NOMO-1 treated with DMSO at 0.1 percent for 48 hours (cell line): ENCODE data around the gene AFAP1.

Experiments
- DNase-seq: peaks from one replicate; lab custom pipeline; 2025; ENCODE audit not compliant: unreplicated experiment; lab: John Stamatoyannopoulos, UW

AFAP1 gene

GRCh38 chr4:7826176-7826908 lies 113.3 kb downstream of the AFAP1 start:
- DNase-seq = no peak

DNA sequence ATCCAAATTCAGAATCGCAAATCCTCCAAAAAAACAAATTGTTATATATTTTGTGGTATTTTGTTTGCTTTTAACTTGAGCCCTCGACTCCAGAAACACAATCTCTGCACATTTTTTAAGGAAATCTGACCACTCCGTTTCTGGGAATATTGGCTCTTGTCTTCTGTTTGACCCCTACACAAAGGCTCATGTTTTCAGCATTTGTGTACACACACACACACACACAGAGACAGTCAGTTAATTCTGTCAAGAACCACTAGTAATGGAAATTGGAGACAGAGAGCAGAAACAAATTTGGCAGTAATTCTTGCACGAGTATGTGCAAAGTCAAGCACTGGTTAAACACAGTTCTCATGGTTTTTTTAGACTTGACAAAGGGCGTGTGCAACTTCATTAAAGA lies 115.4 kb downstream of the AFAP1 start:
- DNase-seq = no peak

DNA sequence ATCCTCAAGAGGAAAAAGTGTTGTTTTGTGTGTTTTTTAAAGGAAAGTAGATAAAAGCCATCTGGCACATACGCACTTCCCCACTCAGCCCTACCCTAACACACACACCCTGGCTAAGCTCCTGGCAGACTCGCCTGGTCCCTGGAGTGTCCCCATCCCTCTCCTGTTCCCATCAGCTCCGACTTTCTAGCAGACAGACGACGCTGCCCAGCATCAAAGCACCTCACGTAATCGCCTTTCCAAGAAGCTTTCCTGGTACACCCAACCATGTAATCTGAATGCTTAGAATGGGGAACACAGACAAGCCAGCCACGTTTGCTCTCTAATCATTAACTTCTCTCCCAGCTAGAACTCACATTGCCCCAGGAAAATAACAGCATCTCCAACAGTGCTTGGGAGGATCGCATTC lies 116.2 kb downstream of the AFAP1 start:
- DNase-seq = no peak

DNA sequence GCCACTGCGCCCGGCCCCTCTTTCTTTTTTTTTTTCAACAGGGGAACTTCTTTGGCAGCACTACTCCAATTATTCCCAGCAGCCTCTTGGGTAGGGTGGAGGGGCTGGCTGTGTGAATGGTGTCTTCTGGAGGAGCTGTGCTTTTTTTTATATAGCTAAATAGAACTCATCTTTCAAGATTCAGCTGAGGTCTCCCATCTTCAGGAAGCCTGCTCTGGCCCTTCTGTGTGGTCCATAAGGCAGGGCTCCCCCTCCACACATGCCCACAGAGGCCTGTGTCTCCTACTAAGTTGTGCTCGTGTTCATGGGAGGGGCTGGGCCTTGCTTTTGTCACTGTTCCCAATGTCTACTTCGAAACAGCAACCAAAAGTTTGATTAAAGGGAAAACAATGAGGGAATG lies 116.8 kb downstream of the AFAP1 start:
- DNase-seq = no peak

GRCh38 chr4:7822137-7822505 lies 117.5 kb downstream of the AFAP1 start:
- no peak for DNase-seq

DNA sequence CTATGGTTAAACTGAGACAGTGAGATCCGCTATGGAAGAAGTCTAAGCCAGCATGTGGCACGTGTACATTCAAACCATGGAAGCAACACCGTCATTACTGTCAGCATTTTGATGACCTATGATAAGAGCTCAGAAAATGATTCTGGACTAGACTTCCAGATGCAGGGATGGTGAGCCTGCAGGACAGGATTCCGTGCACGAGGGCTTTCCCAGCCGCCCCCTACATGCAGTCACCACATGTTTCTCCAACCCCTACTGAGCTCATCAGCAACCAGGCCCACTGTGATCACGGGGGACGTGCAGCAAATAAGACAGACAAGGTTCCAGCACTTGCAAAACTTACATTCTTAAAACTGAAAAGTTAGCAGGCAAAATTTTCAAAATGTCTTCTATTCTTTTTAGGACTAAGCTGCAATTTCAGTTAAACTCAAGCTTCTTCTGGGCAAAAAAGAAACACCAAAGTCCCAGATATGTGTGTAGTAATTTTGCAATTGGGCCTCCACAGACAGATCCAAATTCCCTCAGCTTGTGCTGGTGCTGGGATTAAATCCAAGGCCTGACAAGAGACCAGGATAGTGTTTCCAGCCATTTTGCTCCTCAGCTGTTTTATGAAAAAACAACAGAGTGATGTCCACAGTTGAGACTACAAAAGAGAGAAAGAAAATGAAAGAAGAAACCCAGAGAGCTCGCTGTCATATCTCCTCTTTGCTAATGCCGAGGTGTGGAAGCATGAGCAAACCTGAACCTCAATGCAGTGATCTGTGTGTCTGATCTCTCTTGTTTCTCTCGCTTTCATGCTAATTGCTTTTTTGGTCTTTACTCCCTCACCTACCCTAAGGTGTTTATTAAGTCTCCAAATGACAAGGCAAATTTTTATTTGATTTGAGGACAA lies 118.2 kb downstream of the AFAP1 start:
- no peak for DNase-seq

- DNase-seq = no peak
Measured at GRCh38 chr4:7820031-7820818, 119.4 kb downstream of the AFAP1 start.

- DNase-seq = no peak
Measured at GRCh38 chr4:7819446-7819845, 120.2 kb downstream of the AFAP1 start.

DNA sequence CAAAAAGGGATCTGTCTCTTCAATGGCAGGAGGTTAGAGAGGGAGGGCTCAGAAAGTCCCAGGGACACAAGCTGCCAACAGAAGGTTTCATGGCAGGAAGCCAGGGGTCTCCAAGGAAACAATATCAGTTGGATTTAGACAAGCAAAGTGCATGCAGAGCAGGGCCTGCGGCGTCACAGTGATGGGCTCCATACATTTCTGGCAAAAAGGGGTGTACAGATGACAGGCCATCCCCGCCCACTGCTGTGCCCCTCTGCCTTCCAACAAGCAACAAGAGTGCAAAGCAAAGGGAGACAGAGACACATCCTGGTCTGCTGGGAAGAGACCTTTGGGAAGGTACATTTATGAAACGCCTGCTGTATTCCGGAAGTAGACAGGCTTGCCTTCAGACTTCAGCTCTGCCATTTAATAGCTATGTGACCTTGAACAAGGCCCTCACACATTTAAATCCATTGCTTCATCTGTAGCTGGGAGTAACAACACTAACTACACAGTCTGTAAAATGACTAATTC lies 121.2 kb downstream of the AFAP1 start:
- DNase-seq = no peak

GRCh38 chr4:7817877-7818398 lies 121.7 kb downstream of the AFAP1 start:
- no peak for DNase-seq

GRCh38 chr4:7816771-7817170 lies 122.9 kb downstream of the AFAP1 start:
- no peak for DNase-seq

DNA sequence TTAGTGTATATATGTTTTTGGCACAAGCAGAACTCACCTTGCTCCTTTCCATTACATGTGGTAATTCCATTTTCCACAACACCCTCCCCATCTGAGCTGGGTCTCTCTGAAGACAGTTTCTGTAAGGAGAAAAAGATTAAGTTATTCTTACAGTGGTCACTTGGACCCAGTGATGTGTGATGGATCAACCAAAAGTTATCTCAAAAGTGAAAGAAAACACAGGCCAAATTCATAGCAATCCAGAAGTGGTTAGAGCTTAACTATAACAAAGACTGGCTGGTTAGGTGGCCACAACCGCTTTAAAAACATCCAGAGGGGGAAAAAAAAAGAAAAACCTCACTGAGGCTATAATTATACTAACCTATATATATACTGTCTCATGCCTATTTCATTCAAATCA lies 123.7 kb downstream of the AFAP1 start:
- DNase-seq = no peak

DNA sequence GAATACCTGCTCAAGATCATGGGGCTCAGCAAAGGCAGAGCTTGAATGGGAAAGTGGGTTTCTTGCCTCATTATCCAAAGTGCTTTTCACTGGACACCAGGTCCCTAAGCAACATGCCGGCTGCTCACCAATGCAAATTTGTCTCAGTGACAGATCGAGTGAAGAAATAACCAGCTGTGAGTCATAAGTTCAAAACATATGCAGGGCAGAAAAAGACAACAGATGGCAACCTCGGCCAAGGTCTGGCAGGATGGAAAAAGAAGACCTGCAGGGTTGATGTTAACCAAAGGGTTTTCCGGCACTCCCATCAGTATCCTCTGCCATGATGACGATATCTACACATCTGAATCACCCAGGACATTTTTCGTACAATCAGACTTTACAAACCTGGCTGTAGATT lies 124.1 kb downstream of the AFAP1 start:
- DNase-seq = no peak

- DNase-seq = no peak
Measured at GRCh38 chr4:7814451-7814850, 125.2 kb downstream of the AFAP1 start.

DNA sequence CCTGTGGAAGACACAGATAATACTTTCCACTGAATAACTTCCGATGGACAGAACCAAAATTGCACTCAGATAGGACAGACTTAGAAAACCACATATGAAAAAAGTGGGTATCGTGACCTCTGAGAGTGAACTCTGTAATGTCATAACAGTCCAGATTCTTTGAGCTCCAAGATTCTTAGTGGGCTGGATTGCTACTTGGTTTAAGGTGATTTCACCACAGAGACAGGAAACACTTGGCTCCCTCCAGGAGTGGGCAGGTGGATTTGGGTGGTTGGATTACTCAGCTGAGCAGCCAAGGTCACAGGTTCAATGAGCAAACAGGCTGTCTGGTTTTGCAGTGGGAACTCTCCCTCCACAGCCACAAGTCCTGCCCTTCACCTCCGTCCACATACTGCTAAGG lies 126.0 kb downstream of the AFAP1 start:
- DNase-seq = no peak

DNA sequence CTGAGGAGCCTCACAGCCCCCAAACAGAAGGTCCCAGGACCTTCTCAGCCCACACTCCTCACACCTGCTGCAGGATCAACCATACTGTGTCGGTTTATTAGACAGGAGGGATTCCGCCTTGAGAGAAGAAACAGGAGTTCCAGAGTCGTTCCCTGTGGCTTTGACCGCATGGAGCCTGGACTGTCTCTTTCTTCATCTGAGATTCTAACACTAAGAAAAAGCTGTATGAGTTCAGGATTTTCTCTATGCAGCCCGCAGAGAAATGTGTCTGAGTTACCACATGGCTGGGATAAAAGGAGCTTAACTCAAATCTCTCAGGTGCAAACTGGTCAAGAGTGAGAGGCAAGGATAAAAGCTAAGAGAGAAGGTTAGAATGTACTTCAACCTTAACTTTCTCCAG lies 126.7 kb downstream of the AFAP1 start:
- DNase-seq = no peak

DNA sequence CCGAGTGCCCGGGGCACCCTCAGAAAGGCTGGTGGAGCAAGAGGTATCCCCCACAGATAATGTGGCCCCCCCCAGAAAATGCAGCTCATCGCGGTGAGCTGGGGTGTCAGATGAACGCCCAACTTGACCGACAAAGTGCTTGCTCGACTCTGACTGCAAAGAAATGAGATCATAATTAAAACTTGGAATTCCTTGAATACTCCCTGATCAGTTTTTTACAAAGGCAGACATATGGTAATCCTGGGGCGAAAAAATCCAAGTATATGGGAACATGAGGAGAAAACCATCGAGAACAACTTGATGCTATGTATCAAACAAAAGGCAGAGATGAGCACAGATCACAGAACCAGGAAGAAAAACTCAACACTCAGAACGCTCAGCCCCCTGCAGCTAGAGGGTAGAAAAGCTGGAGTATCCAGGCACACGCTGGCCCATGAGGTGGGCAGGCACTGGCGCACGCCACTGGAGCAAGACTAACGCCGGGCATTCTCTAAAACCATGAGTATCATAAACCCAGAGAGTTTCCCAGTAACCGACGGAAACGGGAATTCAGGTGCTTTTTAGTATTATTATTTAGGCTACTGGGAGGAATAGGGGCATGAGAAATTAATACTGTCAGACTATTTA lies 127.3 kb downstream of the AFAP1 start:
- DNase-seq = no peak

GRCh38 chr4:7811536-7812191 lies 128.0 kb downstream of the AFAP1 start:
- no peak for DNase-seq

DNA sequence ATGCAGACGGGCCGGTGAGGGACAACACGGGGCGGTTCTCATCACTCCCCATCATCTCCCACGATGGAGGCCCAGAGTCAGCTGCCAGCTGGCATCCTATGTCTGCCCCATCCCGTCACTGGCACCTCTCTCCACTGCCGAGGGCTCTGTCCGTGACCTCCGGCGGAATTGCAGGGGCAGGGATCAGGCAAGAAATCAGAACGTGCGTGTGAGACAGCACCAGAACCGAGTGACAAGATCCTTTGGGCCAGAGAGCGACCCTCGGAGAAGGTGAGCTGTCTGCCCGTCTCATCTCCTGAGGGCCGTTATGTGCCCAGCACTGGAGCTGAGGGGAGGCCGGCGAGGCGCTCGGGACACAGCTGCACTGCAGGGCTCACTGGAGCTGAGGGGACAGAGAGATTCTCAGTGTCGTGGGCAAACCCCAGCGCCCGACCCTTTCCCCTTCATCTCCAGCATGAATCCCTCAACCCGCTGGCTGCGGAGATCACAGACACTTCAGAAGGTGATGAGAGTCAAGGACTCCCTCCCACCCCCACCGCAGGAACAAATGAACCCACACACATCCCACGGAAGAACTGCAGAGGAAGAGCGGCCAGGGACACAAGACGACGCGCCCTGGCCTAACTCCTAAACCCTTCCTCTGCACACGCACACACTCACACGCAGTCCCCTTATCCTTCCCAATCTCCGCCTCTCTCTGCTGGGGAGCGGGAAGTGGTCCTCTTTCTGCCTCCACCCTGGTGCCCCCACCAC lies 128.7 kb downstream of the AFAP1 start:
- no peak for DNase-seq

DNA sequence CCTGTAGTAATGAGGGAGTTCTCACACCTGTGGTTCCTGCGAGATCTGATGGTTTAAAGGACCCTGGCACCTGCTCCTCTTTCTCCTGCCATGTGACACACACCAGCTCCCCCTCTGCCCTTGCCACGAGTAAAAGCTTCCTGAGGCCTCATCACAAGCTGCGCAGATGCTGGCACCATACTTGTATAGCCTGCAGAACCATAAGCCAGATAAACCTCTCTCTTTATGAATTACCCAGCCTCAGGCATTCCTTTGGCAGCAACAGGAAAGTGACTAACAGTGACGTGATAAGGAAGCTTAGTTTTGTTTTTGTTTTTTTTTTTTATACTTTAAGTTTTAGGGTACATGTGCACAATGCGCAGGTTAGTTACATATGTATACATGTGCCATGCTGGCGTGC lies 130.9 kb downstream of the AFAP1 start:
- no peak for DNase-seq
